Fibroblast of skin of left biceps (primary cell): Measurements from ENCODE around the gene COX7A1.

ENCODE experiments used
- DNase-seq, 2 experiments: peaks; one replicate each; pipeline ENCODE4 v3.0.0-alpha.2; 2013; ENCODE audit warnings: low read depth in 2 of 2

COX7A1 gene

GRCh38 chr19:36112678-36113077 lies 39.6 kb downstream of the COX7A1 start:
- no peak for DNase-seq

GRCh38 chr19:36111200-36111539 lies 41.1 kb downstream of the COX7A1 start:
- no peak for DNase-seq

- no peak for DNase-seq
Observed at GRCh38 chr19:36110487-36111199, 41.6 kb downstream of the COX7A1 start, which contains the start of gene OVOL3. Gene OVOL3, plus strand, starts transcription at chr19:36111143. Its CDS starts 60 bp downstream, at chr19:36111203.

- no peak for DNase-seq
Observed at GRCh38 chr19:36108684-36109083, 43.6 kb downstream of the COX7A1 start.

- DNase-seq: no peak
Observed at GRCh38 chr19:36106991-36107390, 45.3 kb downstream of the COX7A1 start.

- no peak for DNase-seq
Observed at GRCh38 chr19:36106441-36106840, 45.8 kb downstream of the COX7A1 start.

- DNase-seq: no peak
Observed at GRCh38 chr19:36103842-36104552, 48.2 kb downstream of the COX7A1 start.

DNA sequence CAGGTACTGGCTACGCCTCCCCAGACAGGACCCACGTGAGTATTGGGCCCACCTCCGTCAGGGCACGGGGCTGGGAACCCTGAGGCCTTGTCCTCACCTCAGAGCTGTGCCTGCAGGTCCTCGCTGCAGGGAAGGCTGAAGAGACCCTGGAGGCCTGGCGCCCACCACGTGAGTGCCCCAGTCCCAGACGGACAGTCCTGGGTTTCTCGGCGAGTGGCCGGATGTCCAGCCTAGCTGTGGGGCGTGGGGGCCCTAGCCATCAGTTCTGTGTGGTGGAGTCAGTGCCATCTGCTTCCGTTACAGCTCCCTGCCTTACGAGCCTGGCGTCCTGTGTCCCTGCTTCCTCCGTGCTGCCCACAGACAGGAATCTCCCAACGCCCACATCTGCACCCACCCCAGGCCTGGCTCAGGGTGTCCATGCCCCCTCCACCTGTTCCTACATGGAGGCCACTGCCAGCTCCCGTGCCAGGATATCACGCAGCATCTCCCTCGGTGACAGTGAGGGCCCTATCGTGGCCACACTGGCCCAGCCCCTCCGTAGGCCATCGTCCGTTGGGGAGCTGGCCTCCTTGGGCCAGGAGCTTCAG lies 49.1 kb downstream of the COX7A1 start:
- DNase-seq: no peak

- no peak for DNase-seq
Observed at GRCh38 chr19:36101550-36102327, 50.5 kb downstream of the COX7A1 start.
